Spleen (tissue), 7 donors: Measurements from ENCODE around the gene ZNF574.

Experiments used
- CTCF ChIP-seq, 11 experiments: fragments of 200-600 bp in 7 of 11; fragments of 450-650 bp in 4 of 11; sonication (generic) in 4 of 11; IDR thresholded peaks in 8 of 11; conservative IDR thresholded peaks in 3 of 11; 1 replicate in 7 of 11; 2 replicates in 4 of 11; pipeline versions ENCODE4 v1.4.0 to v1.8.0; 2016 to 2021; ENCODE audit warnings: antibody characterized with exemption in 11 of 11, inconsistent platforms in 4 of 11, mild to moderate bottlenecking in 1 of 11
- POLR2A ChIP-seq, 3 donors: fragments of 450-650 bp; IDR thresholded peaks; one replicate each; pipeline ENCODE4 v1.5.1; 2017; ENCODE audit warnings: antibody characterized with exemption in 3 of 3, mild to moderate bottlenecking in 1 of 3
- POLR2AphosphoS5 ChIP-seq, 3 donors: sonication (generic); formaldehyde crosslinking; IDR thresholded peaks; one replicate each; pipeline ENCODE4 v1.5.1; 2017; ENCODE audit warnings: antibody characterized with exemption in 3 of 3
- donor health status: DM: no; HTN: no; CAD: no; lungs with moderate emphysema.
- donor health status: DM: no; HTN: no; CAD: no.
- donor health status: DM: no; HTN: no; CAD: no.

DNA sequence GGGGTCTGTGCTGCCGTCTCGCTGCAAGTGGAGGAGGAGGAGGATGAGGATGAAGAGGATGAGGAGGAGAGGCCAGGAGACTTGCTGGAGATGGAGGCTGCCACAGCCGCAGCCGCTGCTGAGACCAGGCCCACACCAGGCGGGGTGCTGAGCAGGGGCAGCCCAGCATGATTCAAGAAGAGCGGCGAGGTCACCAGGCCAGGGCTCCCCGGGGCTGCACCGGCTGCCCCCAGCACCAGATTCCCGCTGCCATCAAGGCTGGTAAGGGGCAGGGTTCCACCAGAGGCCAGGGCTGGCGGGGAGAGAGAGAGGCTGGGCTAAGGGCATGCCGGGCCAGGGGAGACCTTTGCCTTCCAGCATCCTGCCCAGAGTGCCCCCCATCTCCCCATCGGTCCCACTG is 15.3 kb downstream of the ZNF574 start:
- TF ChIP-seq POLR2A (IDR thresholded peaks at IDR 0.05) (no peak), CTCF (IDR thresholded peaks at IDR 0.05 in 8 of 11, conservative IDR thresholded peaks at IDR 0.05 in 3 of 11) (no peak), POLR2AphosphoS5 (IDR thresholded peaks at IDR 0.05) (no peak)
